NB4 (cell line): Measurements from ENCODE around the gene CCPG1.

Experiments used
- MYC ChIP-seq: IDR thresholded peaks from 2 replicates; pipeline ENCODE4 v1.6.1; 2011; ENCODE audit warnings: low read depth, low read length
- TF ChIP-seq, protein P1 (sequence below): IDR thresholded peaks from one replicate; pipeline ENCODE4 v1.5.1; 2012; ENCODE audit warnings: low read depth, low read length
- TF ChIP-seq, protein P2 (sequence below): IDR thresholded peaks from 2 replicates; pipeline ENCODE4 v1.6.1; 2011; ENCODE audit warnings: low read depth, low read length

DNA sequence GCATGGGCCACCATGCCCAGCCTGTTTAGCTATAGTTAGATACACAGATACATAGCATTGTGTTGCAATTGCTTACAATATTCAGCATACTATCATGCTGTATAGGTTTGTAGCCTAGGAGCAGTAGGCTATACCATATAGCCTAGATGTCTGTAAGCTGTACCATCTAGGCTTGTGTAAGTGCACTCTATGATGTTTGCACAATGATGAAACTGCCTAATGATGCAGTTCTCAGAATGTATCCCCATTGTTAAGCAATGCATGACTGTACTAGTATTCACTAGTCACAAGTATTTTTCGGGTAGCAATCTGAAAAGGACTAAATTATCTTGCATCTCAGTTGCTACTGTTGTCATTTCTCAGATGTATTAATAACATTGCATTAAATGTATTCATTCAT is 73.2 kb downstream of the CCPG1 start:
- TF ChIP-seq, protein P1, sequence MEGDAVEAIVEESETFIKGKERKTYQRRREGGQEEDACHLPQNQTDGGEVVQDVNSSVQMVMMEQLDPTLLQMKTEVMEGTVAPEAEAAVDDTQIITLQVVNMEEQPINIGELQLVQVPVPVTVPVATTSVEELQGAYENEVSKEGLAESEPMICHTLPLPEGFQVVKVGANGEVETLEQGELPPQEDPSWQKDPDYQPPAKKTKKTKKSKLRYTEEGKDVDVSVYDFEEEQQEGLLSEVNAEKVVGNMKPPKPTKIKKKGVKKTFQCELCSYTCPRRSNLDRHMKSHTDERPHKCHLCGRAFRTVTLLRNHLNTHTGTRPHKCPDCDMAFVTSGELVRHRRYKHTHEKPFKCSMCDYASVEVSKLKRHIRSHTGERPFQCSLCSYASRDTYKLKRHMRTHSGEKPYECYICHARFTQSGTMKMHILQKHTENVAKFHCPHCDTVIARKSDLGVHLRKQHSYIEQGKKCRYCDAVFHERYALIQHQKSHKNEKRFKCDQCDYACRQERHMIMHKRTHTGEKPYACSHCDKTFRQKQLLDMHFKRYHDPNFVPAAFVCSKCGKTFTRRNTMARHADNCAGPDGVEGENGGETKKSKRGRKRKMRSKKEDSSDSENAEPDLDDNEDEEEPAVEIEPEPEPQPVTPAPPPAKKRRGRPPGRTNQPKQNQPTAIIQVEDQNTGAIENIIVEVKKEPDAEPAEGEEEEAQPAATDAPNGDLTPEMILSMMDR: no peak
- TF ChIP-seq, protein P2, sequence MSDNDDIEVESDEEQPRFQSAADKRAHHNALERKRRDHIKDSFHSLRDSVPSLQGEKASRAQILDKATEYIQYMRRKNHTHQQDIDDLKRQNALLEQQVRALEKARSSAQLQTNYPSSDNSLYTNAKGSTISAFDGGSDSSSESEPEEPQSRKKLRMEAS: no peak
- no peak for TF ChIP-seq MYC
